ENCODE results near the gene CACNG4.

CACNG4 gene

GRCh38 chr17:67044016-67044772 is 79.7 kb downstream of the CACNG4 start, which contains the start of gene CACNG1:
Gene CACNG1 (plus strand): TSS chr17:67044554. CDS start chr17:67044661, 107 bp downstream.
- H3K4me3 ChIP-seq (replicated peaks; ENCODE audit: low read depth, low read length), result no peak within 1 kb of the TSS
- H3K27me3 ChIP-seq (replicated peaks; ENCODE audit: control insufficient read depth, insufficient read depth, low read length), result no peaks in the 10 kb centered on the region
- H3K36me3 ChIP-seq (ENCODE audit: control insufficient read depth, insufficient read depth, low read length), result no peaks in the 10 kb centered on the region
- TF ChIP-seq, protein P1, sequence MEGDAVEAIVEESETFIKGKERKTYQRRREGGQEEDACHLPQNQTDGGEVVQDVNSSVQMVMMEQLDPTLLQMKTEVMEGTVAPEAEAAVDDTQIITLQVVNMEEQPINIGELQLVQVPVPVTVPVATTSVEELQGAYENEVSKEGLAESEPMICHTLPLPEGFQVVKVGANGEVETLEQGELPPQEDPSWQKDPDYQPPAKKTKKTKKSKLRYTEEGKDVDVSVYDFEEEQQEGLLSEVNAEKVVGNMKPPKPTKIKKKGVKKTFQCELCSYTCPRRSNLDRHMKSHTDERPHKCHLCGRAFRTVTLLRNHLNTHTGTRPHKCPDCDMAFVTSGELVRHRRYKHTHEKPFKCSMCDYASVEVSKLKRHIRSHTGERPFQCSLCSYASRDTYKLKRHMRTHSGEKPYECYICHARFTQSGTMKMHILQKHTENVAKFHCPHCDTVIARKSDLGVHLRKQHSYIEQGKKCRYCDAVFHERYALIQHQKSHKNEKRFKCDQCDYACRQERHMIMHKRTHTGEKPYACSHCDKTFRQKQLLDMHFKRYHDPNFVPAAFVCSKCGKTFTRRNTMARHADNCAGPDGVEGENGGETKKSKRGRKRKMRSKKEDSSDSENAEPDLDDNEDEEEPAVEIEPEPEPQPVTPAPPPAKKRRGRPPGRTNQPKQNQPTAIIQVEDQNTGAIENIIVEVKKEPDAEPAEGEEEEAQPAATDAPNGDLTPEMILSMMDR (IDR thresholded peaks at IDR 0.05; ENCODE audit: insufficient read depth, low read length, poor library complexity, severe bottlenecking), result no peak
- DNase-seq (ENCODE audit: extremely low read depth, insufficient read length), result no peak

DNA sequence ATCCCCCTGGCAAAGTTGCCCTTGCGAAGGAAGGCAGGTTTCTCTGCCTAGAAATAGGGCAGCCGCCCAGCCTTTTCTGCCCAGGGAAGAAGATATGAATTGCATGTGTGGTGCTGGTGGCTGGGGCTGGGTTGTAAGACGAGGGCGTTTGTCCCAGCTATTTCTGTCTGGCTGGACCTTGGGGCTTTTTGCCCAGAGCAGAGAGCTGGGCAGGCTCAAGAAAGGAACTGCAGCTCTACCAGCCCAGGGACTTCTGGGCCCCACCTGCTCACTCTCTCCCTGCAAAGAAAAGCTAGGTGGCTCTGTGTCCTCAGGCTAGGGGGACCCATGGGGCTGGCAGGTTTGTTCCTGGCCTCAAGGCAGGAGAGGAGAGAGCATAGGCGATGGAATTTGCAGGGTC is 80.4 kb downstream of the CACNG4 start:
- no peak for DNase-seq (ENCODE audit: extremely low read depth, insufficient read length)
- H3K27me3 ChIP-seq (replicated peaks; ENCODE audit: control insufficient read depth, insufficient read depth, low read length), result no peaks in the 10 kb centered on the region

DNA sequence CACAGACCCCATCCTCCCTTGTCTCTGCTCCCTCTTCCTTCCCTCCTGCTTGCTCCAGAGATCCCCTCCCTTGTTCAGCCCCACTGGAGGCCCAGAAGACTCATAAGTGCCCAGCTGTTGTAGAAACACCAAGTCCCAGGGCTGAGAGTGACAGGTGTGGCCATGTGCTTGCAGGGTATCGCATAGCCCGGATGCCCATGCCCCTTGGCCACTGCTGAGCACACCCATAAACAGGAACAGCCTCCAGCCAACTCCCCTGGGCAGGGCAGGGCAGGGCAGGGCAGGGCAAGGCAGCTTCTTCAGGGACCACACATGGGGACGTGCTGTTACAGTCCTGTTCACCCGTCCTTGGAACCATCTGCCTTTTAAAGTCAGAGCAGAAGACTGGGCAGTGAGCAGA is 81.9 kb downstream of the CACNG4 start:
- Histone ChIP-seq H3K4me3 (replicated peaks; ENCODE audit: low read depth, low read length) (no peak overlapping the region), H3K36me3 (ENCODE audit: control insufficient read depth, insufficient read depth, low read length) (no peaks in the 10 kb centered on the region), H3K27me3 (replicated peaks; ENCODE audit: control insufficient read depth, insufficient read depth, low read length) (no peaks in the 10 kb centered on the region)
- TF ChIP-seq, protein P1 (IDR thresholded peaks at IDR 0.05; ENCODE audit: insufficient read depth, low read length, poor library complexity, severe bottlenecking), result no peak
- DNase-seq (ENCODE audit: extremely low read depth, insufficient read length), result no peak

More for the DNA sequence above, 80.4 kb downstream of the CACNG4 start:
- Histone ChIP-seq H3K4me3 (replicated peaks; ENCODE audit: low read depth, low read length) (no peak overlapping the region), H3K36me3 (ENCODE audit: control insufficient read depth, insufficient read depth, low read length) (no peaks in the 10 kb centered on the region)
- TF ChIP-seq, protein P1 (IDR thresholded peaks at IDR 0.05; ENCODE audit: insufficient read depth, low read length, poor library complexity, severe bottlenecking), result no peak

DNA sequence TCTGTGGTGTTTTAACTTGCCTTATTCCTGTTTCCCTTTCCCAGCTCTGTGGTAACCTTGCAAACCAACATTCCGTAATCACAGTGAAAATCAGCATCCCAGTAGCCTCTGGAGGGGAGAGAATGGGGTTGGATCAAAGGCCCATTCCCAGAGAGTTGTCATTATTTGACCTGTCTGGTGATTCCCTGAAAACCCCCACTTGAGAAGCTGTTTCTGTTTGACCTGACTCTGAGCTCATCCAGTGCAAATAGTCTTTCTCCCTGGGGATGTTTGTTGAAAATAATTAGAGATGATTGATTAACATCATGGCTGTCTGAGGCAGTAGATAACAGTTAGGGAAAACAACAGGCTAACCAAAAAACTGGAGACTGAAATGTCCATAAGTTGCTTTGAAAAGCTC is 82.9 kb downstream of the CACNG4 start:
- TF ChIP-seq, protein P1 (IDR thresholded peaks at IDR 0.05; ENCODE audit: insufficient read depth, low read length, poor library complexity, severe bottlenecking), result no peak
- H3K27me3 ChIP-seq (replicated peaks; ENCODE audit: control insufficient read depth, insufficient read depth, low read length), result no peaks in the 10 kb centered on the region
- no peaks in the 10 kb centered on the region for H3K36me3 ChIP-seq (ENCODE audit: control insufficient read depth, insufficient read depth, low read length)
- H3K4me3 ChIP-seq (replicated peaks; ENCODE audit: low read depth, low read length), result no peak overlapping the region
- no peak for DNase-seq (ENCODE audit: extremely low read depth, insufficient read length)

GRCh38 chr17:67049025-67049739 is 84.7 kb downstream of the CACNG4 start:
- Histone ChIP-seq H3K36me3 (ENCODE audit: control insufficient read depth, insufficient read depth, low read length) (no peaks in the 10 kb centered on the region), H3K27me3 (replicated peaks; ENCODE audit: control insufficient read depth, insufficient read depth, low read length) (no peaks in the 10 kb centered on the region), H3K4me3 (replicated peaks; ENCODE audit: low read depth, low read length) (no peak overlapping the region)
- TF ChIP-seq, protein P1 (IDR thresholded peaks at IDR 0.05; ENCODE audit: insufficient read depth, low read length, poor library complexity, severe bottlenecking), result no peak
- no peak for DNase-seq (ENCODE audit: extremely low read depth, insufficient read length)
